ENCODE data around the gene SLC8A2.

Gene SLC8A2

GRCh38 chr19:47417107-47417745 is 54.5 kb downstream of the SLC8A2 start:
- Histone ChIP-seq H3K4me2 (ENCODE audit: low read length) (no peak overlapping the region), H3K27me3 (ENCODE audit: insufficient read depth, low read length) (peaks cover 61% of the 10 kb centered on the region), H2AK5ac (ENCODE audit: low read length) (no peak overlapping the region), H3K36me3 (ENCODE audit: control insufficient read depth in 1 of 2, insufficient read depth in 2 of 2, low read length in 2 of 2) (no peaks in the 10 kb centered on the region), H3K4me1 (ENCODE audit: control insufficient read depth in 1 of 2, insufficient read depth in 2 of 2, low read length in 2 of 2) (peaks cover 0 to 11% of the 10 kb centered on the region in 2 experiments), H2BK12ac (ENCODE audit: low read length) (no peak overlapping the region), H3K9me3 (ENCODE audit: insufficient read depth, low read depth, low read length) (peaks cover 3% of the 10 kb centered on the region), H3K4ac (ENCODE audit: low read depth, low read length) (no peak overlapping the region), H2AFZ (ENCODE audit: insufficient read depth, low read length, poor library complexity) (no peak overlapping the region), H4K12ac (ENCODE audit: low read depth, low read length) (no peak overlapping the region), H3K79me1 (ENCODE audit: low read length) (no peaks in the 10 kb centered on the region), H4K8ac (ENCODE audit: low read depth, low read length) (no peak overlapping the region), H3K9ac (ENCODE audit: low read length) (no peak overlapping the region), H2BK120ac (ENCODE audit: insufficient read depth, low read length, poor library complexity) (no peak overlapping the region), H3K4me3 (ENCODE audit: low read depth, low read length) (no peak overlapping the region), H3K14ac (ENCODE audit: low read length) (no peak overlapping the region), H3K23ac (ENCODE audit: low read length) (no peak overlapping the region), H3K79me2 (ENCODE audit: control insufficient read depth, insufficient read depth, low read length, poor library complexity) (no peaks in the 10 kb centered on the region), H4K91ac (ENCODE audit: low read depth, low read length) (no peak overlapping the region), H3K27ac (ENCODE audit: low read depth, low read length) (no peak overlapping the region), H3K18ac (ENCODE audit: low read length) (no peak overlapping the region), H2BK5ac (ENCODE audit: low read depth, low read length, poor library complexity) (no peak overlapping the region)
- no CpG with 5 or more reads among the region's 18 CpGs for WGBS (ENCODE audit: extremely low coverage, insufficient coverage, insufficient read length)
- DNase-seq = peak; percentile 35 to 52

GRCh38 chr19:47416643-47416985 is 55.1 kb downstream of the SLC8A2 start:
- no peak overlapping the region for H2BK5ac ChIP-seq (ENCODE audit: low read depth, low read length, poor library complexity)
- no peak overlapping the region for H3K9ac ChIP-seq (ENCODE audit: low read length)
- H3K23ac ChIP-seq (ENCODE audit: low read length) = no peak overlapping the region
- no peak overlapping the region for H2BK120ac ChIP-seq (ENCODE audit: insufficient read depth, low read length, poor library complexity)
- DNase-seq = peak in 1 of 2 donors; percentile 12
- no peak overlapping the region for H3K18ac ChIP-seq (ENCODE audit: low read length)
- no peak overlapping the region for H2AK5ac ChIP-seq (ENCODE audit: low read length)
- H4K12ac ChIP-seq (ENCODE audit: low read depth, low read length) = no peak overlapping the region
- H3K36me3 ChIP-seq (ENCODE audit: control insufficient read depth in 1 of 2, insufficient read depth in 2 of 2, low read length in 2 of 2) = no peaks in the 10 kb centered on the region
- no peak overlapping the region for H3K4ac ChIP-seq (ENCODE audit: low read depth, low read length)
- no peak overlapping the region for H4K8ac ChIP-seq (ENCODE audit: low read depth, low read length)
- H3K4me2 ChIP-seq (ENCODE audit: low read length) = no peak overlapping the region
- H3K4me1 ChIP-seq (ENCODE audit: control insufficient read depth in 1 of 2, insufficient read depth in 2 of 2, low read length in 2 of 2) = peaks cover 0 to 11% of the 10 kb centered on the region in 2 experiments
- no peak overlapping the region for H2BK12ac ChIP-seq (ENCODE audit: low read length)
- peaks cover 3% of the 10 kb centered on the region for H3K9me3 ChIP-seq (ENCODE audit: insufficient read depth, low read depth, low read length)
- no peak overlapping the region for H3K4me3 ChIP-seq (ENCODE audit: low read depth, low read length)
- no peak overlapping the region for H2AFZ ChIP-seq (ENCODE audit: insufficient read depth, low read length, poor library complexity)
- no peaks in the 10 kb centered on the region for H3K79me2 ChIP-seq (ENCODE audit: control insufficient read depth, insufficient read depth, low read length, poor library complexity)
- H3K79me1 ChIP-seq (ENCODE audit: low read length) = no peaks in the 10 kb centered on the region
- no peak overlapping the region for H3K14ac ChIP-seq (ENCODE audit: low read length)
- WGBS (ENCODE audit: extremely low coverage, insufficient coverage, insufficient read length) = no CpG with 5 or more reads among the region's 12 CpGs
- no peak overlapping the region for H4K91ac ChIP-seq (ENCODE audit: low read depth, low read length)
- H3K27me3 ChIP-seq (ENCODE audit: insufficient read depth, low read length) = peaks cover 55% of the 10 kb centered on the region
- H3K27ac ChIP-seq (ENCODE audit: low read depth, low read length) = no peak overlapping the region

DNA sequence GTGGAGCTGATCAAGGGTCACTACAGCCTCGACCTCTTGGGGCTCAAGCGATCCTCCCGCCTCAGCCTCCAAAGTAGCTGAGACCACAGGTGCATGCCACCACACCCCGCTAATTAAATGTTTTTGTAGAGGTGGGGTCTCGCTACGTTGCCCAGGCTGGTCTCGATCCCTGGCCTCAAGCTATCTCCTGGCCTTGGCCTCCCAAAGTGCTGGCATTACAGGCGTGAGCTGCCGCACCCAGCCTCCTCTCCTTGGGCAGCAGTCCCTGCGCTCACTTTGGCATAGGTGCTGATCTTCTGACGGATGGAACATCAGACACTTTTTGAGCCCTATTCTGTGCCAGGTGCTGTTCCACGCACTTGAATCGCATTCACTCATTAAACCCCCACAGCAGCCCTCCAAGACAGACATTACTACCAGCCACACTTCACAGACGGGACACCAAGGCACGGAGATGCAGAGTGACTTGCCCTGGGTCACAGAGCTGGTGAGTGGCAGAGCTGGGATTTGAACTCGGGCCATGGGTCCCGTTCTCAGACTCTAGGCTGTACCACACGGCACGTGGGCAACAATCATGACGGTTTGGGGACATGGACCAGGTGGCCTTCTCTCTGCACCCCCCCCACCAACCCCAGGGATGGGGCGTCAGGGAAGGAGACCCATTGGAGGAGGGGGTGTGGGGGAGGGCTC is 55.6 kb downstream of the SLC8A2 start:
- H4K12ac ChIP-seq (ENCODE audit: low read depth, low read length) = no peak overlapping the region
- no peak overlapping the region for H3K4me2 ChIP-seq (ENCODE audit: low read length)
- no peak overlapping the region for H4K8ac ChIP-seq (ENCODE audit: low read depth, low read length)

GRCh38 chr19:47414469-47414868 is 57.2 kb downstream of the SLC8A2 start:
- H2AK5ac ChIP-seq (ENCODE audit: low read length) = no peak overlapping the region
- H3K4me2 ChIP-seq (ENCODE audit: low read length) = no peak overlapping the region
- H2BK5ac ChIP-seq (ENCODE audit: low read depth, low read length, poor library complexity) = no peak overlapping the region
- no peaks in the 10 kb centered on the region for H3K79me2 ChIP-seq (ENCODE audit: control insufficient read depth, insufficient read depth, low read length, poor library complexity)
- no peak overlapping the region for H3K9ac ChIP-seq (ENCODE audit: low read length)
- no peak overlapping the region for H2AFZ ChIP-seq (ENCODE audit: insufficient read depth, low read length, poor library complexity)
- H2BK12ac ChIP-seq (ENCODE audit: low read length) = no peak overlapping the region
- H3K4me1 ChIP-seq (ENCODE audit: control insufficient read depth in 1 of 2, insufficient read depth in 2 of 2, low read length in 2 of 2) = peaks cover 0 to under 1% of the 10 kb centered on the region in 2 experiments
- H4K12ac ChIP-seq (ENCODE audit: low read depth, low read length) = no peak overlapping the region
- DNase-seq = peak; percentile 62 to 69
- no peak overlapping the region for H4K8ac ChIP-seq (ENCODE audit: low read depth, low read length)
- H3K9me3 ChIP-seq (ENCODE audit: insufficient read depth, low read depth, low read length) = peaks cover 3% of the 10 kb centered on the region
- H3K14ac ChIP-seq (ENCODE audit: low read length) = no peak overlapping the region
- H3K4ac ChIP-seq (ENCODE audit: low read depth, low read length) = no peak overlapping the region
- H3K23ac ChIP-seq (ENCODE audit: low read length) = no peak overlapping the region
- H3K27me3 ChIP-seq (ENCODE audit: insufficient read depth, low read length) = peaks cover 35% of the 10 kb centered on the region
- no peak overlapping the region for H4K91ac ChIP-seq (ENCODE audit: low read depth, low read length)
- no CpG with 5 or more reads among the region's 21 CpGs for WGBS (ENCODE audit: extremely low coverage, insufficient coverage, insufficient read length)
- no peak overlapping the region for H2BK120ac ChIP-seq (ENCODE audit: insufficient read depth, low read length, poor library complexity)
- H3K4me3 ChIP-seq (ENCODE audit: low read depth, low read length) = peak overlapping the region; percentile 0
- no peaks in the 10 kb centered on the region for H3K36me3 ChIP-seq (ENCODE audit: control insufficient read depth in 1 of 2, insufficient read depth in 2 of 2, low read length in 2 of 2)
- no peak overlapping the region for H3K18ac ChIP-seq (ENCODE audit: low read length)
- H3K79me1 ChIP-seq (ENCODE audit: low read length) = no peaks in the 10 kb centered on the region
- no peak overlapping the region for H3K27ac ChIP-seq (ENCODE audit: low read depth, low read length)

More for the DNA sequence above, 55.6 kb downstream of the SLC8A2 start:
- Histone ChIP-seq H3K23ac (ENCODE audit: low read length) (no peak overlapping the region), H3K9ac (ENCODE audit: low read length) (no peak overlapping the region), H3K79me1 (ENCODE audit: low read length) (no peaks in the 10 kb centered on the region), H2BK12ac (ENCODE audit: low read length) (no peak overlapping the region), H3K4me3 (ENCODE audit: low read depth, low read length) (no peak overlapping the region), H3K14ac (ENCODE audit: low read length) (no peak overlapping the region), H2AK5ac (ENCODE audit: low read length) (no peak overlapping the region), H3K79me2 (ENCODE audit: control insufficient read depth, insufficient read depth, low read length, poor library complexity) (no peaks in the 10 kb centered on the region), H3K18ac (ENCODE audit: low read length) (no peak overlapping the region), H4K91ac (ENCODE audit: low read depth, low read length) (no peak overlapping the region), H2AFZ (ENCODE audit: insufficient read depth, low read length, poor library complexity) (no peak overlapping the region), H3K9me3 (ENCODE audit: insufficient read depth, low read depth, low read length) (peaks cover 3% of the 10 kb centered on the region), H3K4me1 (ENCODE audit: control insufficient read depth in 1 of 2, insufficient read depth in 2 of 2, low read length in 2 of 2) (peaks cover 0 to 8% of the 10 kb centered on the region in 2 experiments), H3K4ac (ENCODE audit: low read depth, low read length) (no peak overlapping the region), H2BK120ac (ENCODE audit: insufficient read depth, low read length, poor library complexity) (no peak overlapping the region), H3K27ac (ENCODE audit: low read depth, low read length) (no peak overlapping the region), H3K36me3 (ENCODE audit: control insufficient read depth in 1 of 2, insufficient read depth in 2 of 2, low read length in 2 of 2) (no peaks in the 10 kb centered on the region), H2BK5ac (ENCODE audit: low read depth, low read length, poor library complexity) (no peak overlapping the region), H3K27me3 (ENCODE audit: insufficient read depth, low read length) (peaks cover 50% of the 10 kb centered on the region)
- no CpG with 5 or more reads among the region's 21 CpGs for WGBS (ENCODE audit: extremely low coverage, insufficient coverage, insufficient read length)
- no peak for DNase-seq
